HL-60 (cell line): Measurements from ENCODE around the gene IRGQ.

Experiments
- GABPA ChIP-seq: IDR thresholded peaks from 2 replicates; pipeline ENCODE4 v1.6.1; 2012; ENCODE audit warnings: low read depth
- TF ChIP-seq, protein P1 (sequence below): IDR thresholded peaks from one replicate; pipeline ENCODE4 v1.5.1; 2011; ENCODE audit warnings: low read length, control low read depth, inconsistent platforms; ENCODE audit not compliant: insufficient read depth

DNA sequence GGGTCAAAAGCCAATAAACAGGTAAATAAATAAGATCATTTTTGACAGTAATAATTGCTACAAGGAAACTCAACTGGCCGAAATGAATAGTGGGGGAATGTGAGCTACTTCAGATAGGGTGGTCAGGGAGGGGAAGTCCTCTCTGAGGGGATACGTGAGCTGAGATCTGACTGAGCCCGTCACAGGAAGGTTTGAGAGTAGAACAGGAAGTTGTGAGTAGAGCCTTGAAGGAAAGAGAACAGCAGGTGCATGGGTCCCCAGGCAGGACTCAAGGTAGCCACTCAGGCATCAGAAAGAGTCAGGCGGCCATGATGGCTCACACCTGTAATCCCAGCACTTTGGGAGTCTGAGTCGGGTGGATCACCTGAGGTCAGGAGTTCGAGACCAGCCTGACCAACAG, 6.3 kb downstream of the IRGQ start:
- TF ChIP-seq, protein P1, sequence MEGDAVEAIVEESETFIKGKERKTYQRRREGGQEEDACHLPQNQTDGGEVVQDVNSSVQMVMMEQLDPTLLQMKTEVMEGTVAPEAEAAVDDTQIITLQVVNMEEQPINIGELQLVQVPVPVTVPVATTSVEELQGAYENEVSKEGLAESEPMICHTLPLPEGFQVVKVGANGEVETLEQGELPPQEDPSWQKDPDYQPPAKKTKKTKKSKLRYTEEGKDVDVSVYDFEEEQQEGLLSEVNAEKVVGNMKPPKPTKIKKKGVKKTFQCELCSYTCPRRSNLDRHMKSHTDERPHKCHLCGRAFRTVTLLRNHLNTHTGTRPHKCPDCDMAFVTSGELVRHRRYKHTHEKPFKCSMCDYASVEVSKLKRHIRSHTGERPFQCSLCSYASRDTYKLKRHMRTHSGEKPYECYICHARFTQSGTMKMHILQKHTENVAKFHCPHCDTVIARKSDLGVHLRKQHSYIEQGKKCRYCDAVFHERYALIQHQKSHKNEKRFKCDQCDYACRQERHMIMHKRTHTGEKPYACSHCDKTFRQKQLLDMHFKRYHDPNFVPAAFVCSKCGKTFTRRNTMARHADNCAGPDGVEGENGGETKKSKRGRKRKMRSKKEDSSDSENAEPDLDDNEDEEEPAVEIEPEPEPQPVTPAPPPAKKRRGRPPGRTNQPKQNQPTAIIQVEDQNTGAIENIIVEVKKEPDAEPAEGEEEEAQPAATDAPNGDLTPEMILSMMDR, result no peak
- TF ChIP-seq GABPA, result no peak
